ENCODE data around the gene JAKMIP2. TPM values are rescaled to one million over a fixed set of nuclear protein-coding genes. Genes with fewer than 3 reads are reported as not detected.
"Not testable (repeated sequence)": the region's sequence is repeated elsewhere in the genome, so short reads cannot be mapped to it uniquely, and the experiment has no call there.

The JAKMIP2 gene
- total RNA-seq, 4 donors from 2014 or later = 0.28 to 2.0 (median 0.73) TPM

GRCh38 chr5:147644460-147644859, 138.1 kb downstream of the JAKMIP2 start:
- DNase-seq (ENCODE audit: low spot score) = no peak
- no peak for ATAC-seq (ENCODE audit: low FRiP score)
- TF ChIP-seq, protein P1, sequence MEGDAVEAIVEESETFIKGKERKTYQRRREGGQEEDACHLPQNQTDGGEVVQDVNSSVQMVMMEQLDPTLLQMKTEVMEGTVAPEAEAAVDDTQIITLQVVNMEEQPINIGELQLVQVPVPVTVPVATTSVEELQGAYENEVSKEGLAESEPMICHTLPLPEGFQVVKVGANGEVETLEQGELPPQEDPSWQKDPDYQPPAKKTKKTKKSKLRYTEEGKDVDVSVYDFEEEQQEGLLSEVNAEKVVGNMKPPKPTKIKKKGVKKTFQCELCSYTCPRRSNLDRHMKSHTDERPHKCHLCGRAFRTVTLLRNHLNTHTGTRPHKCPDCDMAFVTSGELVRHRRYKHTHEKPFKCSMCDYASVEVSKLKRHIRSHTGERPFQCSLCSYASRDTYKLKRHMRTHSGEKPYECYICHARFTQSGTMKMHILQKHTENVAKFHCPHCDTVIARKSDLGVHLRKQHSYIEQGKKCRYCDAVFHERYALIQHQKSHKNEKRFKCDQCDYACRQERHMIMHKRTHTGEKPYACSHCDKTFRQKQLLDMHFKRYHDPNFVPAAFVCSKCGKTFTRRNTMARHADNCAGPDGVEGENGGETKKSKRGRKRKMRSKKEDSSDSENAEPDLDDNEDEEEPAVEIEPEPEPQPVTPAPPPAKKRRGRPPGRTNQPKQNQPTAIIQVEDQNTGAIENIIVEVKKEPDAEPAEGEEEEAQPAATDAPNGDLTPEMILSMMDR (IDR thresholded peaks at IDR 0.05) = no peak

DNA sequence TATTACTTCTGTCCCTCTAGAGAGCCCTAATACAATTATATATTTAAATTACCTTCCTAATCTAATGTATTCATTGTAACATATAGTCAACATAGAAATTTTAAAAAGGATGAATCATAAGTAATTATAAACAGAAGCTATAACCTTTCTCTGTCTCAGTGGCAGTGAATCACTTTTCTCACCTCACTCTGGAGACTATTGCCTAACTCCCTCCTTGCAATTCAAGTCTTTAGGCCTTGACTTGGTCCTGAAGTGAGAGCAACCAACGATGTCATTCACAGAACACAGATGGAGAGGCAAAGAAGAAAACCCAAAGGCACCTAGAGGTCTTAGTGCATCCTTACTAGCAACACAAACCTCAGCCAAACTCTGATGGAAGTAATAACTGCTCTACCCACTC, 139.4 kb downstream of the JAKMIP2 start:
- TF ChIP-seq, protein P1 (IDR thresholded peaks at IDR 0.05) = no peak
- ATAC-seq (ENCODE audit: low FRiP score) (no peak), DNase-seq (ENCODE audit: low spot score) (no peak)

DNA sequence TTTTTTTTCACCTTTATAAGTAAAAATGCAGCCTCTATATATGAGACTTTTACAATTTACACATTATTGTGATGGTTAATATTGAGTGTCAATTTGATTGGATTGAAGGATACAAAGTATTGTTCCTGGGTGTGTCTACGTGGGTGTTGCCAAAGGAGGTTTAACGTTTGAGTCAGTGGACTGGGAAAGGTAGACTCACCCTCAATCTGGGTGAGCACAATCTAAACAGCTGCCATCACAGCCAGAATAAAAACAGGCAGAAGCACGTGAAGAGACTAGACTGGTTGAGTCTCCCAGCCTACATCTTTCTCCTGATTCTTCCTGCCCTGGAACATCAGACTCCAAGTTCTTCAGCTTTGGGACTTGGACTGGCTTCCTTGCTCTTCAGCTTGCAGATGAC, 139.9 kb downstream of the JAKMIP2 start:
- no peak for ATAC-seq (ENCODE audit: low FRiP score)
- TF ChIP-seq, protein P1 (IDR thresholded peaks at IDR 0.05) = no peak
- DNase-seq (ENCODE audit: low spot score) = no peak

DNA sequence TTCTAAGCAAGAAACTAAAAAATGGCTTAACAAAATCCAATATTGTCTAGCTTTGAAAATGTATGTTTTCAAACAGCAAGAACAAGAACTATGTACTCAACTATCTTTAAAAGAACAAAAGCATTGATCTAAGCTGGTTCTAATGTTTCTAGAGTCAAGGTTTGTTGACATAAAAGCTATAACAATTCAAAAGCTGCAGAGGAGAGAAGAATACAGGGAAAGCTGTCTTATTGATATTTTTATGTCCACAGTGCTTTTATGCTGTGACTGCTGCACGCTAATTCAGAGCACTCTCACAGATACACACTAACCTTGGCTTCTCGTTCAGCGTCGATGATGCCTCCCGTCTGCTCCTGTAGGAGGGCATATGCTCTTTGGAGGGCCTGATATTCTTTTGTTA, 143.2 kb downstream of the JAKMIP2 start:
- DNase-seq (ENCODE audit: low spot score) (no peak), ATAC-seq (ENCODE audit: low FRiP score) (no peak)
- TF ChIP-seq, protein P1 (IDR thresholded peaks at IDR 0.05) = no peak

- TF ChIP-seq, protein P1 (IDR thresholded peaks at IDR 0.05) = no peak
- no peak for ATAC-seq (ENCODE audit: low FRiP score)
- no peak for DNase-seq (ENCODE audit: low spot score)
Measured at GRCh38 chr5:147636729-147636984, 145.9 kb downstream of the JAKMIP2 start.

GRCh38 chr5:147635882-147636728, 146.4 kb downstream of the JAKMIP2 start:
- TF ChIP-seq, protein P1 (IDR thresholded peaks at IDR 0.05) = no peak
- ATAC-seq (ENCODE audit: low FRiP score) = no peak
- DNase-seq (ENCODE audit: low spot score) = no peak

DNA sequence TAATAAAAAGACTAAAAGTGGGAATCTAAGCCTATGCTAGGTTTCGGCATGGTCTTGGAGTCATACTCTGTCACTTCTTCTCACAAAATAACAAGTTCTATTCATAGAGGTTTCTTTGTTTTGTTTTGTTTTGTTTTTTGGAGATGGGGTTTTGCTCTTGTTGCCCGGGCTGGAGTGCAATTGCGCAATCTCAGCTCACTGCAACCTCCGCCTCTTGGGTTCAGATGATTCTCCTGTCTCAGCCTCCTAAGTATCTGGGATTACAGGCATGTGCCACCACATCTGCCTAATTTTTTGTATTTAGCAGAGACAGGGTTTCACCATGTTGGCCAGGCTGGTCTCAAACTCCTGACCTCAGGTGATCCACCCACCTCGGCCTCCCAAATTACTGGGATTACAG, 147.1 kb downstream of the JAKMIP2 start:
- ATAC-seq (ENCODE audit: low FRiP score); DNase-seq (ENCODE audit: low spot score): not testable (repeated sequence)

Measured in omental fat pad (tissue), 4 donors.